Breast epithelium (tissue), 4 donors: ENCODE data around the gene CRACDL. TPM values are rescaled to one million over a fixed set of nuclear protein-coding genes. Genes with fewer than 3 reads are reported as not detected.

Experiments
- DNase-seq, 2 donors: peaks; one replicate each; pipeline ENCODE4 v3.0.0-alpha.2; 2019; ENCODE audit warnings: low spot score in 2 of 2
- H3K27ac ChIP-seq, 2 donors: fragments of 200-600 bp; sonication (generic) in 1 of 2; one replicate each; pipeline ENCODE4 v1.5.1; 2016 to 2019; ENCODE audit warnings: mild to moderate bottlenecking in 1 of 2
- H3K27me3 ChIP-seq, 2 donors: fragments of 200-600 bp; sonication (generic) in 1 of 2; one replicate each; pipeline versions ENCODE4 v1.5.1 to v1.6.0; 2017 to 2019; ENCODE audit warnings: control low read depth in 1 of 2, mild to moderate bottlenecking in 1 of 2
- H3K36me3 ChIP-seq: fragments of 200-600 bp; one replicate; pipeline ENCODE4 v1.5.1; 2019
- H3K4me1 ChIP-seq, 2 donors: fragments of 200-600 bp; sonication (generic); one replicate each; pipeline ENCODE4 v1.5.1; 2016 to 2019; ENCODE audit warnings: control low read depth in 1 of 2
- H3K4me3 ChIP-seq, 3 donors: fragments of 200-600 bp; sonication (generic); 1 replicate in 2 of 3; 2 replicates in 1 of 3; pipeline ENCODE4 v1.5.1; 2016 to 2019; ENCODE audit warnings: mild to moderate bottlenecking in 3 of 3, moderate library complexity in 2 of 3
- H3K9me3 ChIP-seq, 2 donors: fragments of 200-600 bp; sonication (generic) in 1 of 2; one replicate each; pipeline ENCODE4 v1.5.1; 2016 to 2019; ENCODE audit warnings: control low read depth in 1 of 2
- CTCF ChIP-seq, 3 donors: fragments of 450-650 bp; IDR thresholded peaks; one replicate each; pipeline ENCODE4 v1.5.1; 2016 to 2017; ENCODE audit warnings: antibody characterized with exemption in 3 of 3, mild to moderate bottlenecking in 3 of 3, moderate library complexity in 3 of 3
- POLR2A ChIP-seq: fragments of 450-650 bp; IDR thresholded peaks from one replicate; pipeline ENCODE4 v1.6.1; 2016; ENCODE audit warnings: antibody characterized with exemption, mild to moderate bottlenecking, moderate library complexity
- POLR2AphosphoS5 ChIP-seq, 3 donors: sonication (generic); formaldehyde crosslinking; IDR thresholded peaks; one replicate each; pipeline ENCODE4 v1.6.1; 2017; ENCODE audit warnings: antibody characterized with exemption in 3 of 3
- intact Hi-C: fragments of 100-400 bp; cut with DNase I; formaldehyde crosslinking; loops from one replicate; pipeline ENCODE4 v1.15.1; 2023; ENCODE audit warnings: low total_unique reads
- total RNA-seq, 3 donors: library from RNA; depleted of rRNA; stranded (reverse); fragments of >200 nt; gene quantifications; one replicate each; pipeline ENCODE4 v1.1.0, GENCODE V29; 2016

Gene CRACDL
- total RNA-seq, 3 donors from 2014 or later = 0.96 to 12.1 (median 10.8) TPM

- no peaks in the 10 kb centered on the region for H3K4me1 ChIP-seq
- no peak for TF ChIP-seq POLR2A
- no peak for DNase-seq
- H3K4me3 ChIP-seq = no peak overlapping the region
- H3K27me3 ChIP-seq = no peaks in the 10 kb centered on the region
- H3K9me3 ChIP-seq = no peaks in the 10 kb centered on the region
- no peak overlapping the region for H3K27ac ChIP-seq
- intact Hi-C loops = no loop called here
- H3K36me3 ChIP-seq = no peaks in the 10 kb centered on the region
Observed at GRCh38 chr2:98815795-98816194, 120.2 kb downstream of the CRACDL start.

GRCh38 chr2:98811766-98812165 lies 124.3 kb downstream of the CRACDL start:
- no peak overlapping the region for H3K27ac ChIP-seq
- H3K27me3 ChIP-seq = no peaks in the 10 kb centered on the region
- intact Hi-C loops = no loop called here
- no peak for DNase-seq
- no peak overlapping the region for H3K4me3 ChIP-seq
- no peaks in the 10 kb centered on the region for H3K4me1 ChIP-seq
- no peaks in the 10 kb centered on the region for H3K9me3 ChIP-seq
- TF ChIP-seq POLR2A = no peak
- no peak for TF ChIP-seq CTCF (IDR thresholded peaks at IDR 0.05)
- no peak for TF ChIP-seq POLR2AphosphoS5 (IDR thresholded peaks at IDR 0.05)
- no peaks in the 10 kb centered on the region for H3K36me3 ChIP-seq

- no peak overlapping the region for H3K4me3 ChIP-seq
- H3K36me3 ChIP-seq = no peaks in the 10 kb centered on the region
- TF ChIP-seq POLR2A = no peak
- TF ChIP-seq POLR2AphosphoS5 (IDR thresholded peaks at IDR 0.05) = no peak
- TF ChIP-seq CTCF (IDR thresholded peaks at IDR 0.05) = no peak
- DNase-seq = no peak
- no peaks in the 10 kb centered on the region for H3K27me3 ChIP-seq
- no peak overlapping the region for H3K27ac ChIP-seq
- H3K9me3 ChIP-seq = no peaks in the 10 kb centered on the region
- intact Hi-C loops = no loop called here
- H3K4me1 ChIP-seq = peaks cover 0 to 5% of the 10 kb centered on the region in 2 donors
Observed at GRCh38 chr2:98810588-98810928, 125.5 kb downstream of the CRACDL start.

GRCh38 chr2:98809878-98810587 lies 126.0 kb downstream of the CRACDL start:
- Histone ChIP-seq H3K27ac (no peak overlapping the region), H3K4me3 (no peak overlapping the region), H3K4me1 (peaks cover 0 to 5% of the 10 kb centered on the region in 2 donors), H3K36me3 (no peaks in the 10 kb centered on the region), H3K9me3 (no peaks in the 10 kb centered on the region), H3K27me3 (no peaks in the 10 kb centered on the region)
- intact Hi-C loops = no loop called here
- no peak for TF ChIP-seq CTCF (IDR thresholded peaks at IDR 0.05)
- DNase-seq = no peak

GRCh38 chr2:98809116-98809515 lies 126.9 kb downstream of the CRACDL start:
- H3K36me3 ChIP-seq = no peaks in the 10 kb centered on the region
- DNase-seq = no peak
- intact Hi-C loops = no loop called here
- TF ChIP-seq POLR2AphosphoS5 (IDR thresholded peaks at IDR 0.05) = no peak
- no peak for TF ChIP-seq CTCF (IDR thresholded peaks at IDR 0.05)
- no peak for TF ChIP-seq POLR2A
- no peaks in the 10 kb centered on the region for H3K27me3 ChIP-seq
- no peak overlapping the region for H3K4me3 ChIP-seq
- peaks cover 0 to 5% of the 10 kb centered on the region in 2 donors for H3K4me1 ChIP-seq
- H3K27ac ChIP-seq = no peak overlapping the region
- no peaks in the 10 kb centered on the region for H3K9me3 ChIP-seq

GRCh38 chr2:98808546-98808945 lies 127.5 kb downstream of the CRACDL start:
- no peak overlapping the region for H3K27ac ChIP-seq
- intact Hi-C loops = no loop called here
- no peaks in the 10 kb centered on the region for H3K27me3 ChIP-seq
- no peak for DNase-seq
- H3K4me3 ChIP-seq = no peak overlapping the region
- no peaks in the 10 kb centered on the region for H3K9me3 ChIP-seq
- TF ChIP-seq POLR2A (no peak), POLR2AphosphoS5 (IDR thresholded peaks at IDR 0.05) (no peak), CTCF (IDR thresholded peaks at IDR 0.05) (no peak)
- no peaks in the 10 kb centered on the region for H3K36me3 ChIP-seq
- H3K4me1 ChIP-seq = peaks cover 0 to 5% of the 10 kb centered on the region in 2 donors
